Activated CD4-positive, alpha-beta T cell treated with anti-CD3 and anti-CD28 coated beads, Interleukin-2, amount 50 U/mL, for 24 hours (primary cell): ENCODE results near the gene TANC1.

Source experiments
- DNase-seq, 2 donors: peaks; one replicate each; pipeline ENCODE4 v3.0.0-alpha.2; 2020; ENCODE audit warnings: low read depth in 1 of 2, low spot score in 1 of 2

Gene TANC1

DNA sequence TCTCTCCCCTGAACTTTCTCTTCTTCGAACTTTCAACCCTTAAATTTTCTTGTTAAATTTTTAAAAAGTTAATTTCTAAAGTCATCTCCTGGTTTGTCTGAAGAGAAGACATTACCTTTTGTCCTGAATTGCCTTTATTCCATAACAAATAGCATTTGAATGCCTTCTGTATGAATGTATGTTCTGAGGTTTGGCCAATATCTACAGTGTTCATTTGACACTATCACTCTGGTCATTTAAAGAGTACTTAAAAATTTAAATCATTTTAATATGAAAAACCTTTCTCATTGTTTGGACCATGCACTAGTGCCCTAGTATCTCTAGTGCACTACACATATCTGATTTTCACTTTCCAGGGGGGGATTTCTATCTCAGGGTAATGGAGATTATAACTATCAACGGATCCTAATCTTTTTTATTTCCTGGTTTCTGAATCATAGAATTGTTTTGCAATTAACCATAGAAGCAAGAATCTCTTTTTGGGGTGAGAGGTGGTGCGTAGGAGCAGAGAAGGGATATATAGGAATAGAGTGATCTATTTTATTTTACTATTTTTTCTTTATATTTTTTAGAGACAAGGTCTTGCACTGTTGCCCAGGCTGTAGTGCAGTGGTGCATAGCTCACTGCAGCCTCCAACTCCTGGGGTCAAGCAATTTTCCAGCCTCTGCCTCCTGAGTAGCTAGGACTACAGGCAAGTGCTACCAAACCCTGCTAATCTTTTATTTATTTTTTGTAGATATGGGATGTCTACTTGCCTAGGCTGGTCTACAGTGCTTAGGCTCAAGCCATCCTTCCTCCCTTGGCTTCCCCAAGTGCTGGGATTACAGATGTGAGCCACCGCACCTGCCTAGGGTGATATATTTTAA is 25.5 kb downstream of the TANC1 start:
- DNase-seq = no peak

DNA sequence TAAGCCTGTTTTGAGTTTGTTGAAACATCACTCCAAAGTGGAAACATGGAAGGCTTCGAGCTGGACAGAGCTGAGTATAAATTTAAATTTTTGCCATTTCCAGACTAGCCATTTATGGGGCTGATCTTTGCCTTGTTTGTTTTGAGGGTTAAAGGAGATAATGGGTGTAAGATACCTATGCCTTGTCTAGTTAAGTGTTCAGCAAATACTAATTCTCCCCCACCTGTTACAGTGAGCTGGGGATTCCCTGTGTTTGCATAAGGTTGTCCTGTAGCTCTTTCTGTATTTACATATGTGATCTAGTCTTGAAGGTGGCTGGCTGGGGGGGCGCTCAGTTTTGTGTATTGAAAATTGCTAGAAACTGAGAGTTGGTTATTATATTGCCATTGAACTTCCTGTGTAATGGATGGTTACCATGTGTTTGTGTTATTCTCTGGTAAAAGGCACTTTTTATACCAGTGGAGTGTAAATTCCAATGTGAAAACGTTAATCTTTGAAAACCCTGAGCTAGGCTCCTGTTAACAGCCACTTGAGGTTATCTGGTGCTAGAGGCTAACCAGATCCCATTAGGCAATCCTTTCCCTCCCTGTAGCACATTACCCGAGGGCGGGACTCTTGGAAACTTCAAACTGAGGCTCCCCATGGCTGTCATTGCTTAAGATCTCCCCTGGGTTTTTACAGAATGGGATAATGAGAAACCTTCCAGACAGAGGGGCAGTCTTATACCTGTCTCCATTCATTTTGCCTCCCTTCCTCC is 26.7 kb downstream of the TANC1 start:
- DNase-seq = no peak

DNA sequence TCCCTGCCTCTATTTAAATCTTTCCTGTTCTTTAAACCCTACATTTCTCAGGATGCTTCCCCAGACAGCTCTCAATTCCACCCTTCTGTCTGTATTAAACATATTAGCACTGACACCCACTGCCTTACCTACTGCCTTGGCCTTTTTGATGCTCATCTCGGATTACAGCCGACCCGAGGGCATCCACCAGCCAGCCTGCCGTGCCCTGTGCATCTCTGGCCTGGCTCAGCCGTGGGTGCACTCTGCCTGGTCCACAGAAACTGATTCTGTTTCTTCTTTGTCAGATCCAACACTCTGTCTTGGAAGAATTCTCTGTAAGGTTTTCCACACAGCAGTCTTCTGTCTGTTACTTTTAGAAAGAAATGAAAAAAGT is 27.2 kb downstream of the TANC1 start:
- DNase-seq = no peak

DNA sequence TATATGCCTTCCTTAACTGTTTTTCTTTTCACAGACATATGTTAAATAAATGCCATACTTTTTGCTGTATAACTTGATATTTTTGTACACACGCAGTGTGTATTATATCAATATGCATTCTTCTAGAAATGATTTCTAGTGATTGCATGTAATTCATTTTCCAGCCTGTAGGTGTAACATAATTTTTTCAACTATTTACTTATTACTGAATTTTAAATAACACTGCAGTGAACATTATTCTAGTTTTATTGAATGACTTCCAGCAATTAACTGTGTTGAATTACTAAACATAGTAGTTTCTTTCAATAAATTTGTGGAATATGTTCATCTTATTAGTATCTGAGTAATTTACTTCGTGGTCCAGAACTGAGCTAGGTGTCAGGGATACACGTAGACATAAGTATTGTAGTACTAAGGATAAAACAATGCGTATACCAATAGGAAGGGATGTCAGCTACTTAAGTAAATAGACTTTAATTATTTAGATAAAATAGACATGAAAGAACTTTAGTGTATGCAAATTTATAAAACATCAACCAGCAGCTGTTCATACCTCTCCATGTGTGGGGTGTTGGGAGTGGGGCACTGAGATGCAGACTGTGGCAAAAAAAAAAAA is 28.0 kb downstream of the TANC1 start:
- no peak for DNase-seq

DNA sequence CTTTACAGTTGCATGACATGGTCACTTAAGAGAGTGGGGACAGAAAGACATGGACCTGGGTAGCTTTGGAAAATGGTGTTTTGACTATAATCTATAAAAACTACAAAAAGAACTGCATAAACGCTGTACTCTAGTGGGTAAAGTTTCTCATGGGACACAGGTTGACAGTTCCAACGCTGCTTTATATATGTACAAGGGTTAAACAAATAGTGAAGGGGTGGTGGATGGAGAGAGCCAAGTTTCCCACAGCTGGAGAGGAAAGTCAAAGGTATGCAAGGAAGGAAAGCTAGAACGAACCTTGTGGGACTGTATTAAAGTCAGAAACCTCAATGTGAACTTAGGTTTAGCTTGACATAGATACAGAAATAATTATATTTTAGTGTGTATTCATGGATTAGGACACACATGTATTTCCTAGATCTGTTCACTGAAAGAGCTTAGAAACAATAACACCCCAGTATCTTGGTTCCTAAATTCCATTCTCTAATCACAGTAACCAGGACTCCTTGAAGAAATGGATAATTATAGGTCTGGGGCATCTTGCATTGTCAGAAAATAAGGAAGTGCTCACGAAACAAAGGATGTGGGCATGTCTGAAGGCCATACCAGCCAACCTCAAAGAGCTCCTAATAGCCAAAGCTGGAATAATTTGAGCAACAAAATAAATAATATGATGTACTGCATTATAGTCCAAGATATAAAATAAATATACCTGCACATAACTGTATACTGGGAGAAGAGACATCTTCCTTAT is 28.8 kb downstream of the TANC1 start:
- no peak for DNase-seq

DNA sequence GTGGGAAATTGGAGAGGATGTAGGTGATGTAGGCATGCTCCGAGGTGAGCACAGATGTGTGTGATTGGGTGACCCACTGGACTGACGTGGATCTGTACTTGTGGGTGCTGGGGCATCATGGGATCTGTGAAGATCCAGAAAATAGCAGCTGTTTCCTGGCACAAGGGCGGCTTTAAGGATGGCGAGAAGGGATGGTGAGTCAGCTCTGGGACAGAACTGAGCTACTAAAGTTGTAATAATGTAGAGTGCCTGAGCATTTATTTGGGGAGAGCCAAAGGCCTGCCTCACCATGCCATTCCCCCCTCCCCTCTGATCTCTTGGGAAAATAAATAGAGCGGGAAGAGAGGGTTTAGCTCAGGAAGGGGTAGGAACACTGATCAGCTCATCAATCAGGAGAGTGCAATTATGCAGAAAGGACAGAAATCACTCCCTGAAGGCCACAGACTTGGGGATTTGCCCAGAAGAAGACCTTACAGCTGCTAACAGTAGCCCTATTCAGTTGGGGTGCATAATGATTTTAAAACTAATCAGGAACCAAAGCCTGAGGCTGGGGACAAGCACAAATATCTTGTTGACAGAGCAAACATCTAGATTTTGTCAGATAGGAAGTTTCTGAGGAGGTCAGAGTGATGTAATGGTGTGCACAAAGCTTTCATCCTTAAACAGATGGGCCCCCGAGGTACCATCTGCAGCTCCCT is 30.3 kb downstream of the TANC1 start:
- no peak for DNase-seq

DNA sequence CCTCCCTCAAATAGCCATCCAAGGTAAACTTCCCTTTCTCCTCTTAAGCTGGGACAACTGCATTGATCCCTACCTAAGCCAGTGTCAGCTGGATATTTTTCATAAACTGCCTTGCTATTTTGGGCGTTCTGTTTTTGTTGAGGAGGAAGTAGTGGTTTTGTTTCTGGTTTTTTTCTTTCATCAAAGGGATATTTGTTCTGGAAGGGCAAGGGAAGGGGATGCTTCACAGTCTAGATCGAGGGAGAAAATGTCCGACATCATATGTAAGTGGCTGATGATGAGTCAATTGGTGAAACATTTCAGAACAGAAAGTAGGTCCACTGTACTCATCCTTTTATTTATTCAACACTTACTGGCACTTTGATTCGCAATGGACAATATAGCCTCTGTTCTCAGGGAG is 31.0 kb downstream of the TANC1 start:
- DNase-seq = no peak

DNA sequence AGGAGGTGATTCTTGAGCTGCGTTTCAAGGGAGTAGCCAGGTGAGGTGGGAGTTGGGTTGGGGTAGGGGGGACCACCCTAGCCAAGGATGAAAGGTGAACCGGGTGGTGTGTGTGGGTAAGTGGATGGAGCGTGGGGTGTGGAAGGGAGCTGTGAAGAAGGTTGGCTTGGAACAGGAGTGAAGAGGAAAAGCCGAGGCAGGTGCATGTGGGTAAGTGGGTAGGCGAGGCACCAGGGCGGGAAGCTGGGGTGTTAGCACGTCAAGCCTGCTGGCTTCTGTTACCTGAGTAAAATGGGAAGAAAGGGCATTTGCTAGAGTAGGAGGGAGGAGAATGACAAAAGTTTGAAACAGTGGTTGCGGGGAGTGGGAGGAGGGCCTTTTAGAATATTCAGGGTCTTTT is 31.6 kb downstream of the TANC1 start:
- DNase-seq = no peak

DNA sequence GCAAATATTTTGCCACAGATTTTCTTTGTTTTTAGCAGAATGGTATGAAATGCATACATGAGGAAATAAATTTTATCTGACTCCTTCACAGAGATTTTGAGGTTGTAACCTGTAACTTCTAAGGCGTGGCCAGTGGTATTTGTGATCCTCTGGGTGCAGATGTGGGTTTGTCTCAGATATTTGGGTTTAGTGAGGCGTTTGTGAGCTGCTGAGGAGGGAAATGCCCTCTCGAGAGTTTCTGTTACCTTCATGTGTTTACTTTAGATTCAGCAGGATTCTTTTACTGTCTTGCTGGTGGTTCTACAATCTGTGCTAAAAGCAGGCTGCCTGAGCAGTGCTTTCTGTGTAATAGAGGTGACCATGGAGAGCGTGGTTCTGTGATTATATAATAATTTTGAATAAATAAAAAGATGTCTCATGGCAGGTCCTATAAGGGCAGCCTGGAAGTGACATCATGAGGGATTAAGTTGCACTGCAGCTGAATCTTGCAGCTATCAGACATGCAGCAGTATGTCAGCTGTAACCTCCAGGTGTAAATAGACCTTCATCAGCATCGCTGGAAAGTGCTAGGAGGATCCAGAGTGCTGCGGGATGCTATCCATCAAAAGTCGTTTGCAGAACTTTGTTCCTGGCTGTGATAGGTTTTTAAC is 34.1 kb downstream of the TANC1 start:
- no peak for DNase-seq

DNA sequence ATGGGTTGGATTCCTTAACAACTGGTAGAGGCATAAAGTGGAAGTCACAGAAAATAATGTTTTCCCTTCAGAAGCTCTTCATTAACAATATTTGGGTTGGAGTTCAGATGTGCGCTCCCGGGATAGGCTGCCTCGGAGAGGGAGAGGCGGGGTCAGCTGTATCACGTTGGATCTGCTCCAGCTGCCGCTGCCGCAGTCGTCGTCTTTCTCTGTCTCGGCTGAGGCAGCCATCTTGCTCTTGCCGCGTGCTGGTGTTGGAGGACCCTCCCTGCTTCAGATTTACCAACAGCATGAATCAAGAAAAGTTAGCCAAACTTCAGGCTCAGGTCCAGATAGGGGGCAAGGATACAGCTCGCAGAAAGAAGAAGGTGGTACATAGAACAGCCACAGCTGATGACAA is 35.1 kb downstream of the TANC1 start:
- DNase-seq = no peak

DNA sequence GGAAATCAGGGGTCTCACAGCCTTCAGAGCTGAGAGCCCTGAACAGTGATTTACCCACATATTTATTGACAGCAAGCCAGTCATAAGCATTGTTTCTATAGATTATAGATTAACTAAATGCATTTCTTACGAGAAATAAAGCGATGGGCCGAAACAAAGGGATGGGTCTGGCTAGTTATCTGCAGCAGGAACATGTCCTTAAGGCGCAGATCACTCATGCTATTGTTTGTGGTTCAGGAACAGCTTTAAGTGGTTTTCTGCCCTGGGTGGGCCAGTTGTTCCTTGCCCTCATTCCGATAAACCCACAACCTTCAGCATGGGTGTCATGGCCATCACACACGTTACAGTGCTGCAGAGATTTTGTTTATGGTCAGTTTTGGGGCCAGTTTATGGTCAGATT is 36.4 kb downstream of the TANC1 start:
- DNase-seq = no peak

DNA sequence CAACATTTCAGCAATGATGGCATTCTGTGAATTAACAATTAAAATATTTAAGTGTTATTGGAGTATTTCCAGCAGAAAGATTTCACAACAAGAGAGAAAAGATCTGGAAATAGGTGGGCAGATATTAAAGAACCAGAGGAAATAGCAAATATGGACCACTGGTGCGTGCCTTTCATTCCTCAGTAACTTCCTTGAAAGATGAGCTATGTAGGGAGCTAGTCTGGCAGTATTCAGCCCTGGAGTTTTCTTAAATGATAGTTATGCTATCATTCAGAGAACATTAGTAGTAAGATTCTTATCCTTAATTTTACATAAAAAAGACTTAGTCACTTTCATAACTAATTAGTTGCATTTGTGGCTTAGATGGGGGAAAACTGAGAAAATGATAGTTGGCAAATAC is 41.5 kb downstream of the TANC1 start:
- DNase-seq = no peak

DNA sequence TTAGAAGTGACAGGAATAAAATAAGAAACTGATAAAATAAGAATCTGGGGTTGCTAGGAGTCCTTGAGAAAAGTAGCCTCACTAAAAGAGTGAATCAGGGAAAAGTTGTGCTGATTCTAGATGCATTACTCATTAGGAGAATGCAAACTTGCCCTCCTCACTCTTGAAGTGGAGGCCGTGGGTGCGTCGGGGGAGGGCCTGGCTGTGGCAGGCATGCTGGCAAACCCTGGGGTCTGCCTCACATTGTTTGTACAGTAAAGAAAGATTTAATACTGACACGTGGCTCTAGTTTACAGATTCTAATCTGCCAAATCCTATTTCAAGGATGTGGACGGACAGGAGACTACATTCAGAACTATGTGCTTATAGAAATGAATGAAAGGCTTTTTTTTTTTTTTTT is 41.9 kb downstream of the TANC1 start:
- DNase-seq = no peak

DNA sequence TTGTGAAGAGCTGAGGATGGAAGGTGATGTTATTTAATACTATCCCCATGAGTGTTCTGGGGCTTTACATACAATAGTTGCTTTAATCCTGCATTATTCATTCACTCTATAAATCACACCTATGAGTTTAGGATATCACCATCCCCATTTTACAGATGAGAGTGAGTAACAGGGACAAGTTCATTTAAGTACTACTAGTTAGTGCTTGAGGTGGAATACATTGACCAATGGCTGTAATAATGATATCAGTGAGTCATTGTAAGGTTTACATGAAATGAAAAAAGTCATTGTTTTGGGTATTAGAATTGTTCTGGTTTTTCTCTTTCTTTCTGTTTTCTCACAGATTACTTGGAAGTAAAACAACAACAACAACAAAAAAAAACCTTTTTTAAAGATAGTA is 42.5 kb downstream of the TANC1 start:
- DNase-seq = no peak

DNA sequence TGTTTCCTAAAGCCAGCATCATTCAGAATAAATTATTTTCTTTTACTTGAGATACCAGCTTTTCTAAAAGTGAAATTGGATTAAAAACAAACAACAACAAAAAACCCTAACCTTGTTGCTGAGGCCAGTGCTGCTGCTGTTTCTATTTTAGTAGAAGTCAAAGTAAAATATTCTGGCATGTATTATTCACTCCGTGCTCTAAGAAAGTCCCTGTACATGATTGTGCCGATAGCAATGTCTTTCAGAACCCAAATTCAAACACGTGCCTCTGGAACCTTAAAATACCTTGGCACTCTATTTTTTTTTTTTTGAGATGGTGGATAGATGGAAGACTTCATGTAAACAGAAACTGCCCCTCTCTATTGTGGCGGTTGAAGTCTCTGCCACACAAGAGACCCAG is 43.7 kb downstream of the TANC1 start:
- no peak for DNase-seq

DNA sequence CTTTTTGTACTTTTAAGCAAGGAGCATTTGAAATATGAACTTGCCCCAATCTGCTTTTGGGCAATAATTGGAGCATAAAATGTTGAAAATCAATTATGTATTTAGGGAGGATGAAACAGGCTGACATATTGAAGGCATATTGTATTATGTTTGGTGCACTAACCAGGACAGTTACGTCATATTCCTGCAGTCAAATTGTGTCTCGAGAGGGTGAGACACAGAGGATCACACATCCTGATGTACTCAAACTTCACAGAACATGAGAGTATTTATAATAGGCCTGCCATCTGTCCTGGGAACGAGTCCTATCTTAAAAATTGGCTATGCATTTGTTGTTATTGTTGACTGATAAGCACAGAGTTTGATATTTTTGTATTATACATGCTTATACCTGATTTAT is 44.7 kb downstream of the TANC1 start:
- DNase-seq = no peak

DNA sequence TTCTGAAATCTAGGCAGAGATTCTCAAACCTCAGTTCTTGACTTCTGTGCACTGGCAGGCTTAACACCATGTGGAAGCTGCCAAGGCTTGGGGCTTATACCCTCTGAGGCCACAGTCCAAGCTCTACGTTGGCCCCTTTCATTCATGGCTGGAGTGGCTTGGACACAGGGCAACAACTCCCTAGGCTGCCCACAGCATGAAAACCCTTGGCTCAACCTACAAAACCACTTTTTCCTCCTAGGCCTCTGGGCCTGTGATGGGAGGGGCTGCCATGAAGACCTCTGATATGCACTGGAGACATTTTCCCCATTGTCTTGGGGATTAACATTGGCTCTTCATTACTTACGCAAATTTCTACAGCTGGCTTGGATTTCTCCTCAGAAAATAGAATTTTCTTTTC is 46.7 kb downstream of the TANC1 start:
- no peak for DNase-seq

DNA sequence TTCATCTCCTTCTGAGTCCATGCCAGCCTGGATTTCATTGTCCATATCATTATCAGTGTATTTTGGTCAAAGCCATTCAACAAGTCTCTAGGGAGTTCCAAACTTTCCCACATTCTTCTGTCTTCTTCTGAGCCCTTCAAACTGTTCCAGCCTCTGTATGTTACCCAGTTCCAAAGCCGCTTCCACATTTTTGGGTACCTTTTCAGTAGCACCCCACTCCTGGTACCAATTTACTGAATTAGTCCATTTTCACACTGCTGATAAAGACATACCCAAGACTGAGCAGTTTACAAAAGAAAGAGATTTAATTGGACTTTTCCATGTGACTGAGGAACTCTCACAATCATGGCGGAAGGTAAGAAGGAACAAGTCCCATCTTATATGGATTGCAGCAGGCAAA is 47.4 kb downstream of the TANC1 start:
- no peak for DNase-seq

DNA sequence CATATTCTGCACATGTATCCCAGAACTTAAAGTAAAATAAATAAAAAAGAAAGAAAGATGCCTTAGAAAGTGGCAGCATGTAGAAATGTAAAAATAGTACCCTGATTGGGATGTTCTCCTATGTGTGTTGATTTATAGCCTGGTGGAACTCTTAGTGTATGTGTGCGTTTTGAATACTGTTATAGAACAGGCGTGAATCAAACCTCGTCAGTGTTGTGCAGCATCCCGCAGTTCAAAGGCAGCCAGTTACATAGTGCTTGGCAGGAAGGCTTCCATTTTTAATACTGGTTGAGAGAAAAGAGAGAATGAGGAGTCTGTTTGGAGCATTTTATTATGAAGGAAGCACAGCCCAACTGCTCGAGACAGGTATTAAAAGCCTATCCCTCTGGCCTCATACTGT is 49.4 kb downstream of the TANC1 start:
- DNase-seq = no peak

DNA sequence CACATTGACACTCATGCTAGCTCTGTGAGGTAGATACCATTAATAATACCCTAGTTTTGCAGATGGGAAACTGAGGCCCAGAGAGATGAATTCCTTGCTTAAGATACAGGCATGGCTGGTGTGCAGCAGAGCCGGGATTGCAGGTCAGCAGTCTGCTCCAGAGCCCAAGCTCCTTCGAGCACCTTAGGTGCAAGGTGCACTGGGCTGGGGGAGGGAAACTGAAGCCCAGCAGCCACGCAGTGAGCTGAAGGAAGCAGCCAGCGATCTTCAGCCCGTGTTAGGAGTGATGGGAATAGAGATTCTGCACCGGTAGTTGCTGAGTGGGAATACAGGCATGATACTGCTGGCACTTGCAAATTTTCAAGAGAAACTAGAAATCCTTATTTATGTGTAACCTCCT is 50.6 kb downstream of the TANC1 start:
- no peak for DNase-seq
